ENCODE data around the gene LRRN4CL.
"Not testable (repeated sequence)": the region's sequence is repeated elsewhere in the genome, so short reads cannot be mapped to it uniquely, and the experiment has no call there.

The LRRN4CL gene

DNA sequence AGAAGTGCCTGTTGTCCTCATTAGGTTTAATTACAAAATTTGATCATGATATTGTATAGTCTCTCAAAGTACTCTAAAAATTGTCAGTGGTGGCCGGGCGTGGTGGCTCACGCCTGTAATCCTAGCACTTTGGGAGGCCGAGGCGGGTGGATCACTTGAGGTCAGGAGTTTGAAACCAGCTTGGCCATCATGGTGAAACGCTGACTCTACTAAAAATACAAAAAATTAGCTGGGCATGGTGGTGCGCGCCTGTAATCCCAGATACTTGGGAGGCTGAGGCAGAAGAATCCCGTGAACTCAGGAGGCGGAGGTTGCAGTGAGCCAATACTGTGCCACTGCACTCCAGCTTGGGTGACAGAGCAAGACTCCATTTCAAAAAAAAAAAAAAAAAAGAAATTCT lies 13.9 kb downstream of the LRRN4CL start:
- not testable (repeated sequence) for DNase-seq

DNA sequence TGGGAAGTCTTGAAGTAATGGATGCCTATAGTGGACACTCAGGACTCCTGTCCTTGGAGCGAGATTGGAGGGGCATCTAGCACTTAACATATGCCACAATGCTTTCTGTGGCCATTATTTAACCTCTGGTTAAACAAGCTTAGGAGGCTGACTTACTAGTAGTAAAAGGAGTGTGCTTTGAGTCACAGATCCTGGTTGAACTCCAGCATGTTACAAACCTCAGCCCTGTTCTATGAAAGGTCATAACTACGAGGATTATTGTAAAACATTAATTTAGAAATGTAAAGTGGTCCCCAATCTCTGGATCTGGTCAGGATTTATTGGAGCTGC lies 16.2 kb downstream of the LRRN4CL start:
- no peak for DNase-seq

DNA sequence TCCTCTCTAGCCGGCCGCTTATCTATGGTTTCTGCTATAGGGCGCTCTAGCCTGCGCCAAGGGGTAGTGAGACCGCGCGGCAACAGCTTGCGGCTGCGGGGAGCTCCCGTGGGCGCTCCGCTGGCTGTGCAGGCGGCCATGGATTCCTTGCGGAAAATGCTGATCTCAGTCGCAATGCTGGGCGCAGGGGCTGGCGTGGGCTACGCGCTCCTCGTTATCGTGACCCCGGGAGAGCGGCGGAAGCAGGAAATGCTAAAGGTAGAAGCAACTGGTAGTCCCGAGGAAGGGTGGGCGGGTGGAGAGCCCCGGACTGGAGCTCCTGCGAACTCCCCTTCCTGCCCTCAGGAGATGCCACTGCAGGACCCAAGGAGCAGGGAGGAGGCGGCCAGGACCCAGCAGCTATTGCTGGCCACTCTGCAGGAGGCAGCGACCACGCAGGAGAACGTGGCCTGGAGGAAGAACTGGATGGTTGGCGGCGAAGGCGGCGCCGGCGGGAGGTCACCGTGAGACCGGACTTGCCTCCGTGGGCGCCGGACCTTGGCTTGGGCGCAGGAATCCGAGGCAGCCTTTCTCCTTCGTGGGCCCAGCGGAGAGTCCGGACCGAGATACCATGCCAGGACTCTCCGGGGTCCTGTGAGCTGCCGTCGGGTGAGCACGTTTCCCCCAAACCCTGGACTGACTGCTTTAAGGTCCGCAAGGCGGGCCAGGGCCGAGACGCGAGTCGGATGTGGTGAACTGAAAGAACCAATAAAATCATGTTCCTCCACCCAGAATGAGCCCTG lies 17.5 kb downstream of the LRRN4CL start, which contains the start of the genes LBHD1 and UQCC3:
TSS of gene LBHD1 (minus strand) at position 660 of the 782 bp plus-strand sequence. CDS start 2,236 bp downstream, outside the sequence.
TSS of gene UQCC3 (plus strand) at position 66 of the 782 bp plus-strand sequence. CDS start at position 139, 73 bp downstream.
- peak; percentile 96 for DNase-seq

DNA sequence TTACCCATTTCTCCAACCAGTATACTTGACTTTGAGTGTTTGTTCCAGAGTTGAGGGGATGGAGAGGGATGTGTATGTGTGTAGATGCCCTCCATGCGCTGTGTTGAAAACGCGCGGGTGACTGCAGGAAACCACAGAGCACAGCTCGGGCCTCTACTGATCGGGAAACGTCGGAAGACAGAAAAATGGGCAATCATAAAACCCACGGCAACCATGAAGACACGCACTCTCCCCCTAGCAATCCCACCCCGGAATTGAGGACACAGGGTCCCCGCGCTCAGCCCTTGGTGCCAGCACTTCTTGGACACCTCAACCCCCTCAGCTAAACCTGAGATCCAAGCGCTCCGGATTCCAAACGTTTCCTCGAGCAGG lies 18.1 kb downstream of the LRRN4CL start:
- no peak for DNase-seq

DNA sequence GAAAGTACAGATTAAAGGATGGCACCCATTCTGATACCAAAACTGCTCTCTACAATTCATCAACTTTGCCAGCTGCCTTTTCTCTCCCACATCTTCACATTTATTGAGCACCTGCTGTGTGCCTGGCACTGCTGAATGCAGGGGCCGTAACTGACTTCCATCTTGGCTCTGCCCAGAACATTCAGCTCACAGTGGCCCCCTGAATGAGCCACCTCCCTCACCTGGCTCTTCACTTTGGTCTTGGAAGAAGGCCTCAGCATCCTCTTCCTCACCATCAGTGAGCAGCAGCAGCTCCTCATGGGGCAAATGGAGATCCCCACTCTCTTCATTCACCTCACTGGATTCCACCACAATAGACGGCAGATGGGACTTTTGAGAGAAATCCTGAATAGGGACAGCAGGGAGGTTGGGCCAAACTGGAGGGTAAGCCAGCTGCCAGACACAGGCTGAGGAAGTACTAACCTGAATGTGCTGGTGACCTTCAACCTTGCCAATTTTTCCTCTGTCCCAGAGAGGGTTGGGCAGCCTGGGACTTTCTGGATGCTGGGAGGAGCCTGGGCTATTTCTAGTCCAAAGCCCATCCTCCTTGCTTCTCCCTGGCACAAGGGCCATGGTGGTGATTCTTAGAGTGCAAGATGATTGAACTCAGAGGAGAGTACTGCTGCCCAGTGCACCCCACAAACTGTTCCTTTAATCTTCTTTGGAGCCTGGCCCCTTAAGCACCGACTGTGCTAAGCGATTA lies 19.7 kb downstream of the LRRN4CL start:
- DNase-seq: no peak

DNA sequence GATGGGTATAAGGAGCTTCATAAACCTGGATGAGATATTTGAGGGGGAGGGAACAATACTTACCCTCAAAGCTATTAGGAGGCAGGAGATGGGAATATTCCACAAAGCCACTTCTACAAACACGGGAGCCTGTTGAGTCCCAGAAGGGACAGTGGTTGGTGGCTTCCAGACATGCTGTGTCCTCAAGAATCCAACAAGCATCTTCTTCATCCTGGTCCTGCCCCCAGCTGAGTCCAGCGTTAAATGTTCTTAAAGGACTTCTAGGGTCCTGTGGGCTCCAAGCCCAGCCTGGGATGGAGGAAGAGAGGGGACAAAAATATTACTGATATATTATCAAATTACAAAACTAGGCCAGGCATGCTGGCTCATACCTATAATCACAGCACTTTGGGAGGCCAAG lies 21.9 kb downstream of the LRRN4CL start:
- no peak for DNase-seq

DNA sequence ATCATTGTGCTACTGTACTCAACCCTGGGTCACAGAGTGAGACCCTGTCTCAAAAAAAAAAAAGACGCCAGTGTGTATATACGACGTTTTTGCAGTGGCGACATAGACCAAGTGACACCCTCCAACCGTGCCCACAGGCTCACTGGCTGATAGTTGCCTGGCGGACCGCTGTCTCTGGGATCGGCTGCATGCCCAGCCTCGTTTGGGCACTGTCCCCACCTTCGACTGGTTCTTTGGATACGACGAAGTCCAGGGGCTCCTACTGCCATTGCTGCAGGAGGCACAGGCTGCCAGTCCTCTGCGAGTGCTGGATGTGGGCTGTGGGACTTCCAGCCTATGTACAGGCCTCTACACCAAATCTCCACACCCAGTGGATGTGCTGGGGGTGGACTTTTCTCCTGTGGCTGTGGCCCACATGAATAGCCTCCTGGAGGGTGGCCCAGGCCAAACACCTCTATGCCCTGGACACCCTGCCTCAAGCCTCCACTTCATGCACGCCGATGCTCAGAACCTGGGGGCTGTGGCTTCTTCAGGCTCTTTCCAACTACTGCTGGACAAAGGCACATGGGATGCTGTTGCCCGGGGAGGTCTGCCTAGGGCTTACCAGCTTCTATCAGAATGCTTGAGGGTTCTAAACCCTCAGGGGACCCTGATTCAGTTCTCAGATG lies 22.9 kb downstream of the LRRN4CL start:
- DNase-seq: no peak

DNA sequence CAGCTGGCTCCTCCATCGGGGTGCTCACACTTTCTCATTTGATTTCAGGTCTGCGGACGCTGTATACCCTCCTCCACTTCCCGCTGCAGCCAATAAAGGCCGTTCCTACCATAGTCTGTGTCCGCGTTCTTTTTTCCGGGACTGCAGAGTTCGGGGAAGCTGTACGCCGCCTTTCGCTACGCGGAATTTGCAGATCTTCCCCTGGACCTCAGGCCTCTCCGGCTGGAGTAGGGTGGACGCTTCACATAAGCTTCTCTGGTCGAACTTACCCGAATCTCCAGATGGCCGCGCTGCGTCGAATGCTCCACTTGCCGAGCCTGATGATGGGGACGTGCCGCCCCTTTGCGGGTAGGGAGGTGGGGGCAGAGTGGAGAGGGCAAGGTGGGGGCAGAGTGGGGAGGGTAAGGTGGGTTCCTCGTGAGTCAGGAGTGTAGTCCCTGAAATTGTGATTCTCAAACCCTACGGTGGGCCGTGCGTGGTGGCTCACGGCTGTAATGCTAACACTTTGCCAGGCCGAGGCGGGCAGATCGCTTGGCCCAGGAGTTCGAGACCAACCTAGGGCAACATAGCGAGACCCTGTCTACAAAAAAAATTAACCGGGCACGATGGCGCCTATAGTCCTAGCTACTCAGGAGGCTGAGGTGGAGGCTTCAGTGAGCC lies 23.6 kb downstream of the LRRN4CL start:
- DNase-seq: no peak

DNA sequence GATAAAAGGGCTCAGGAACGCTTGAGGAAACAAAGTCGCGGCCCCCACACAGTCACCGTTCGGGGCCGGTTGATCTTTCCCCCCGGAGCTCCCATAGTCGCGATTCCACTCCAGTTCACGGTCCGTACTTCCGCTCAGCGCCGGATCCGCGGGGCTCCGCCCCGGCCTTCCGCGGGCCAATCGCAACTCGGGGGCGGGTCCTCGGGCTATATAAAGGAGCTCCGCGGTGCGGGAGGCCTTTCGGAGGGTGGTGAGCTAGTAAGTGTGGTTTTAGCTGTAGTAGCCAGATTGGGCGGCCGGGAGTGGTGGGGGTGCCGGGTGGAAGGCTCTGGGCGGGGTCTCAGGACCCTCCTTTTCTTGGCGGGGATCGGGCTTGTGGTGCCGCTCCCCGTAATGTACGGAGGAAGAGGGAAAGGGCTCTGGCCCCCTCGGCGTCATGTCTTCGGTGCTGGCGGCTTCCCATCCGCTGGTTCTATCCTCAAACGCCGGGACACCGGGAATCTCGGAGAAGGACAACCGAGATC lies 24.2 kb downstream of the LRRN4CL start, which contains the start of the genes C11orf98 and CSKMT:
TSS of gene C11orf98 (minus strand) at position 136 of the 524 bp plus-strand sequence. CDS start at position 95, 41 bp downstream.
TSS of gene CSKMT (plus strand) at position 238 of the 524 bp plus-strand sequence. CDS start 568 bp downstream, outside the sequence.
- DNase-seq: peak; percentile 96

DNA sequence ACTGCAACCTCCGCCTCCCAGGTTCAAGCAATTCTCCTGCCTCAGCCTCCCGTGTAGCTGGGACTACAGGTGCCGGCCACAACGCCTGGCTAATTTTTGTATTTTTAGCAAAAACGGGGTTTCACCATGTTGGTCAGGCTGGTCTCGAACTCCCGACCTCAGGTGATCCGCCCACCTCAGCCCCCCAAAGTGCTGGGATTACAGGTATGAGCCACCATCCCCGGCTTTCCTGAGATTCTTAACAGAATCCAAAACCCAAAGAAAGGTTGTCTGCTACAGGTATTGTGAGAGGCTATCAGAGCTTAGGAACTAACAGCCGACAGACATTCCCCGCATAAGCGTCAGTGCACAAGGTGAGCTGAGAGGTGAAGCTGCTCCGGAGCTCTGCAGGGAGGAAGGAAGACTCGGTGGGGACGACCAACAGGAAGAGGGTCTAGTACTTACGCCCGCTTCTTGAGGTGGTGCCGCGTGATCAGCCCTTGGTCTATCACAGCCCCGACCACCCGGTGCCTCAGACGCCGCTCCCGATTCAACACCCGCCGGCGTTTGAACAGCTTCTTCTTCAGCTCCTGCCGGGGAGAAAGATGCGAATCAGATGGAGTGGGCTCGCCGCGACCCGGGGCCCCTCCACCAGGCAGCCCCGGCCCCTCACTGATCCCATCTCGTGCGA lies 24.8 kb downstream of the LRRN4CL start:
- no peak for DNase-seq

DNA sequence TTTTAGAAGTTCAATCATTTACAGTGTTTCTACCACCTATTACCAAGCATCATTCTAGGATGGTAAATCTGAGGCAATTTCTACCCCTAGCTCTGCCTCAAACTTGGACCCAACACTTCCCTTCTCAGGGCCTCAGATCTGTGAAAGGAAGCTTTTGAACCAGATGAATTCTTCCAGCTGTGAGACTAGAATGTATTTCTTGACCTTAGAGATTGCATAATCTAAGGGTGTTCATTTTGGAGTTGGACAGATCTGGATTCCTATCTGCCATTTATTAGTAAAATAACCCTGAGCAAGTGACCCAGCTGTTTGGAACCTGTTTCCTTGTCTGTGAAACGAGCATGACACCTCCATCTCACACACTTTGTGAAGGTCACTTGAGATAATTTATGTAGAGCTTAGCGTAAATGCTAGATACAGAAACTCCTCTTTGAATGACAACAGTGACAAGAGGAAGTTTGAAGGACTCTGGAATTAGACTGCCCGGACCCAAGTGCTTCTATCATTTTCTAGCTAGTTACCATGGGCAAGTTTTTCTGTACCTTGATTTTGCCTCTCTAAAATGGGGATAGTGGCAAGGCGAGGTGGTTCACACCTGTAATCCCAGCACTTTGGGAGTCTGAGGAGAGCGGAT lies 32.4 kb downstream of the LRRN4CL start:
- DNase-seq: no peak

DNA sequence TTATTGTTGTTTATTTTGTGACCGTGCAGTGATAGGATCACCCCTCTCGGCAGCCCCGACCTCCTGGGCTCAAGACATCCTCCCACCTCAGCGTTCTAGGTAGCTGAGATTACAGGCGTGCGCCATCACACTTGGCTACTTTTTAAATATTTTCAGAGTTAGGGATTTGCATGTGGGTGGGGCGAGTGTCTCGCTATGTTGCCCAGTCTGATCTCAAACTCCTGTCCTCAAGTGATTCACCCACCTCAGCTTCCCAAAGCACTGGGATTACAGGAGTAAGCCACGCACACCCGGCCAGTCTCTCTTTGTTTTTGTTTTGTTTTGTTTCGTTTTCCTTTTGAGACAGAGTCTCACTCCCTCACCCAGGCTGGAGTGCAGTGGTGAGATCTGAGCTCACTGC lies 35.0 kb downstream of the LRRN4CL start:
- DNase-seq: no peak

DNA sequence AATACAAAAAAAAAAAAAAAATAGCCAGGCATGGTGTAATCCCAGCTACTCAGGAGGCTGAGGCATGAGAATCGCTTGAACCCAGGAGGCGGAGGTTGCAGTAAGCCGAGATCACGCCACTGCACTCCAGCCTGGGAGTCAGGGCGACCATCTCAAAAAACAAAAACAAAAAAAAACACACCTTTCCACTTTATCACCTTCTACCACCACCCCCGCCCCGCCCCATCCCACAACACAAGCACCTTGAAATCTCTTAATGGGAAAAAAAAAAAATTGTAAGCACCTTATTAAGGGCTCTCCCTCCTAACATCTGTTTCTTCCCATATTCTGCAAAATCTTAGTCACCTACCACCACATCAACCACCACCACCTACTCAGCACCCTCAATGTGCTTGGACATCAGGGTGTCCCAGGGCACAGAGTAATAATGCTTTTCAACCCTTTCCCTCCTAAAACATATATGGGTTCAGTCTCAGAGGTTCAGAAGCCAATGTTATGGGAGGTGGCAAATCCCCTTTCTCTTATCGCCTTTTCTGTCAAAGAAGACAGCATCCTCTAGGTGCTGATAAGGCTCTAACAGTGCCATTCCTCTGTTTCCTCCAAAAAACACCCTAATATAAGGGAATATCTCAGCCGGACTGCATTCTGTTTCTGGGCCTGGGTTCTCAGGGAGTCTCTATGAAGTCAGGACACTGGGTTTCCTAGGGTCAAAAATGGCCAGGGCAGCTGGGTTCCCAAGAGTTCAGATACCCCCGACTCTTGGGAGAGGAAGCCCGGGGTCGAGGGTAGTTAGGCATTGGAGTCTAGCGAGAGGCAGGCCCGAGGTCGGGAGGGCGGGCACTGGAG lies 36.9 kb downstream of the LRRN4CL start:
- no peak for DNase-seq

DNA sequence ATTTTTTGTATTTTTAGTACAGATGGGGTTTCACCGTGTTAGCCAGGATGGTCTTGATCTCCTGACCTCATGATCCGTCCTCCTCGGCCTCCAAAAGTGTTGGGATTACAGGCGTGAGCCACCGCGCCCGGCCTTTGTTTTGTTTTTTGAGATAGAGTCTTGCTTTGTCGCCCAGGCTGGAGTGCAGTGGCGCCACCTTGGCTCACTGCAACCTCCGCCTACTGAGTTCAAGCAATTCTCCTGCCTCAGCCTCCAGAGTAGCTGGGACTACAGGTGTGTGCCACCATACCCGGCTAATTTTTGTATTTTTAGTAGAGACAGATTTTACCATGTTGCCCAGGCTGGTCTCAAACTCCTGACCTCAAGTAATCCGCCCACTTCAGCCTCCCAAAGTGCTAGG lies 39.0 kb downstream of the LRRN4CL start:
- DNase-seq: not testable (repeated sequence)

DNA sequence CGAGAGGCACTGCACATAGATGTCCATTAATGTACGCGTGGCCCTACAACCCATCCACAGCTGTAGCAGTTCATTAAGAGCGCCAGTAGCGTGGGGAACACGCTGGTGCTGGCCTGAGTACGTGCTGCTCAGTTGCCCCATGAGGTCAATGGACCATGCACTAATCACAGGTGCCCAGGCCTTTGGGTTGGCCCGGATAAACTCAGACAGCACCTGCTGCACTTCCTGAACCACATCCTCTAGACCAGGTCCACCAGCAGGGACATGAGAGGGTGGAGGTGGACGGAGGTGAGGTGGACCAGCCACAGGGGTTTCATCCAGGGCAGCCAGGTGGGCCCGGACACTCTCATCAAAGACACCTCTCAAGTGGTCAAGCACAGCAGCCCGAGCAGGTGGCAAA lies 39.8 kb downstream of the LRRN4CL start:
- no peak for DNase-seq

DNA sequence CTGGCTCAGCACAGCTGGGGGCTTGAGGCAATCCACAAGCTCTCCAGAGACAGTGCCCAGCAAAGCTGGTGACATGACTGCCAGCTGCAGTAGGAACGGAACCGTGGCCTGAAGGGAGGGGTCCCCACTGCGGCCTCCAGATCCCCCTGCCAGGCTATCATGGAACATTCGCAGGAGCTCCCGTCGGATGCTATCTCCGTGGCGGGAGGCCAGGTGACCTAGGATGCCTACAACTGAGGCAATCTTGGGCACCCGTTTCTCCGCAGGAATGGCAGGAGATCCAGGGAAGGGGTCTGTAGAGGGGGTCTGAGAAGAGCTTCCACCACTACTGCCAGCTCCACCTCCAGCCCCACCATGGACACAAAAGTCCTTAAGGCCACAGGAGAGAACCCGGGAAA lies 40.4 kb downstream of the LRRN4CL start:
- no peak for DNase-seq

DNA sequence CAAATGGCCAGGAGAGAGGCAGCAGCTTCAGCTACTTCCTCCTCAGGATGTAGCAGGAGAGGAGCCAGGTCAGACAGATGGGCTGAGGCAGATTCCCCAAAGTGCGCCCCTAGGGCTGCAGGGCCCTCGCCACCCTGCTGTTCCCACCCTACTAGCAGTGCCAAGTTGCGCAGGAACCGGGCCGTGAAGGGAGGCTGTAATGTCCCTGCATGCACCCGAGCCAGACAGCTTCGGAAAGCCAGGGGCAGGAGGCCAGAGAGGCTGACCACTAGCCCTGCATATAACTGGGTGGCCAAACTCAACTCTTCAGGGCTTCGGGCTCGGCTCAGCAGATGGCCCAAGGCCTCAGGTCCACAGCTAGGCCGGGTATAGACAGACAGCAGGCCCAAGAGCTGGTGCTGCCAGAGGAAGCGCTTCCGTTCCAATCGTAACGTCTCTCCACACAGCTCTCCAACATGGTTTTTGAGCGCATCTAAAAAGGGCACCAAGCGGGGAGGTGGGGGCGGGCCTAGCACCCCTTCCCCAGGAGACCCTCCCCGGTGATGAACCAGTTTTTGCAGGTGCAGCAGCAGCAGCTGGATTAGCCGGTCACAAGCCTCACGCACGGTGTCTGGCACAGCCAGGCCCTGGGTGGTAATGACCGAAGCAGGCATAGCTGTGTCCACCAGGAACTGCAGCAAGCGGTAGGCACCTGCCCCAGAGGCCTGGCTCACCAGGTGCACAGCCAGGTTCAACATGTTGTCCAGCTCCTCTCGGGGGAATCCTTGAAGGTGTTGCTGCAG lies 41.0 kb downstream of the LRRN4CL start:
- no peak for DNase-seq

DNA sequence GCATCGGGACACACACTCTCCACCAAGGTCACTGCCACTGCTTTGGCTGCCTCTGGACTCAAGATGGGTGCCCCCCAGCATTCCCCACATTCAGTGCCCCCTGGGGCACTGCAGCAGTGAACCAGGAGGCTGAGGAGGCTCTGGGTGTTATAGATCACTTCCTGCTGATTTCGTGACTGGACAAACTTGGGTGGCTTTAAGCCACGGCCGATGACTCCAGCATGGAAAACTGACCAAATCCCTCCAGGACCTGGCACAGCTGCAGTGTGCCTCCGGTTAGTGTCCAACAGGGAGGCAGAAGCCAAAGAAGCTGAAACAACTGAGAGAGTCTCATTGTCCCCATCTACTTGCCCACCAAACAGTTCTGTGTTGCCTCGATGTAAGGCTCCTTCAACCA lies 41.7 kb downstream of the LRRN4CL start:
- DNase-seq: no peak

All from right kidney (tissue), 1 donor.